Activated B cell treated with CpG ODN at 0.5 μM for 24 hours (primary cell): Measurements from ENCODE around the gene WNT1. TPM values are rescaled to one million over a fixed set of nuclear protein-coding genes. Genes with fewer than 3 reads are reported as not detected.

Experiments
- ATAC-seq: fragments of 200-7000 bp; cut with Tn5 transposase; one replicate; pipeline ENCODE4 v1.10.0; 2021; ENCODE audit warnings: low read depth, mild to moderate bottlenecking, moderate library complexity
- CTCF ChIA-PET: fragments of 350-600 bp; sonication (Branson Sonifier 250); formaldehyde crosslinking; loops from one replicate; lab custom pipeline; 2021; ENCODE audit warnings: antibody characterized with exemption; lab: Charles Lee
- POLR2A ChIA-PET: fragments of 350-600 bp; sonication (Branson Sonifier 250); formaldehyde crosslinking; loops from one replicate; lab custom pipeline; 2021; ENCODE audit warnings: antibody characterized with exemption; lab: Charles Lee
- DNase-seq: peaks from one replicate; pipeline ENCODE4 v3.0.0; 2022
- H3K27ac Mint-ChIP-seq: one replicate; pipeline ENCODE4 v1.8.0; 2020; ENCODE audit warnings: mixed read lengths
- H3K27me3 Mint-ChIP-seq: one replicate; pipeline ENCODE4 v1.8.0; 2021; ENCODE audit warnings: mixed read lengths
- H3K36me3 Mint-ChIP-seq: one replicate; pipeline ENCODE4 v1.8.0; 2021; ENCODE audit warnings: low read depth, mixed read lengths
- H3K4me1 Mint-ChIP-seq: one replicate; pipeline ENCODE4 v1.8.0; 2021; ENCODE audit warnings: mixed read lengths
- H3K4me3 Mint-ChIP-seq: one replicate; pipeline ENCODE4 v1.8.0; 2020; ENCODE audit warnings: mild to moderate bottlenecking, mixed read lengths
- H3K9me3 Mint-ChIP-seq: one replicate; pipeline ENCODE4 v1.8.0; 2020; ENCODE audit warnings: mixed read lengths
- CTCF ChIP-seq: fragments of 200-600 bp; IDR thresholded peaks from one replicate; pipeline ENCODE4 v1.8.0; 2022; ENCODE audit warnings: antibody characterized with exemption, mild to moderate bottlenecking
- intact Hi-C: fragments of 100-400 bp; cut with micrococcal nuclease; formaldehyde crosslinking; loops from one replicate; pipeline ENCODE4 v1.15.1; 2024
- total RNA-seq: library from RNA; stranded (reverse); gene quantifications from 2 replicates; pipeline ENCODE4 v1.2.3, GENCODE V29; 2022

WNT1 gene
- total RNA-seq, 1 donor from 2014 or later, result not detected

- intact Hi-C loops, result no loop called here
- ChIA-PET POLR2A (no interaction called here), CTCF (interaction anchor here (0.6 kb wide), 1 partner anchor 289 kb away, joined by 3 read pairs; no protein-coding TSS in a partner anchor)
- H3K4me3 Mint-ChIP-seq, result no peak overlapping the region
- no peak overlapping the region for H3K27ac Mint-ChIP-seq
- peaks cover 81% of the 10 kb centered on the region for H3K36me3 Mint-ChIP-seq
- TF ChIP-seq CTCF, result no peak
- H3K9me3 Mint-ChIP-seq, result no peaks in the 10 kb centered on the region
- DNase-seq (no peak), ATAC-seq (no peak)
- no peaks in the 10 kb centered on the region for H3K27me3 Mint-ChIP-seq
- H3K4me1 Mint-ChIP-seq, result no peaks in the 10 kb centered on the region
Observed at GRCh38 chr12:49031573-49032161, 53.5 kb downstream of the WNT1 start.

Other genes with a start within 250 kb of the WNT1 start
- gene ADCY6, start 189.2 kb upstream of the WNT1 start, total RNA-seq, result 0.37 and 0.60 TPM in 2 replicates
- 1.9 and 2.1 TPM in 2 replicates for gene CACNB3, start 159.8 kb upstream of the WNT1 start, total RNA-seq
- gene DDX23, start 126.2 kb upstream of the WNT1 start, total RNA-seq, result 116 and 118 TPM in 2 replicates
- 4.9 and 5.9 TPM in 2 replicates for gene RND1, start 112.5 kb upstream of the WNT1 start, total RNA-seq
- gene FKBP11, start 52.8 kb upstream of the WNT1 start, total RNA-seq, result 22.9 and 26.1 TPM in 2 replicates
- 113 and 119 TPM in 2 replicates for gene ARF3, start 20.8 kb upstream of the WNT1 start, total RNA-seq
- gene WNT10B, start 6.6 kb upstream of the WNT1 start, total RNA-seq, result 0.22 TPM in 1 of 2 replicates, not detected in the other
- 0.20 and 0.44 TPM in 2 replicates for gene DDN, start 21.1 kb downstream of the WNT1 start, total RNA-seq
- gene PRKAG1, start 40.5 kb downstream of the WNT1 start, total RNA-seq, result 55.3 and 70.5 TPM in 2 replicates
- gene KMT2D, start 82.5 kb downstream of the WNT1 start, total RNA-seq, result 127 and 136 TPM in 2 replicates
- 3.2 and 3.3 TPM in 2 replicates for gene RHEBL1, start 91.7 kb downstream of the WNT1 start, total RNA-seq
- gene DHH, start 116.5 kb downstream of the WNT1 start, total RNA-seq, result 0.09 TPM in 1 of 2 replicates, not detected in the other
- 64.2 and 79.9 TPM in 2 replicates for gene LMBR1L, start 132.5 kb downstream of the WNT1 start, total RNA-seq
- gene TUBA1B, start 153.1 kb downstream of the WNT1 start, total RNA-seq, result 916 and 951 TPM in 2 replicates
- gene TUBA1A, start 210.8 kb downstream of the WNT1 start, total RNA-seq, result 114 and 115 TPM in 2 replicates